HG02642 (cell line): ENCODE results near the gene AFF3.
A peak's percentile ranks its signal among the peaks of the same experiment; 100 is the strongest.

ENCODE experiments used
- ATAC-seq: cut with Tn5 transposase; IDR thresholded peaks from one replicate; pipeline ENCODE4 v1.9.1; 2021; ENCODE audit warnings: mild to moderate bottlenecking; ENCODE audit not compliant: unreplicated experiment, poor library complexity

The AFF3 gene, protein sequence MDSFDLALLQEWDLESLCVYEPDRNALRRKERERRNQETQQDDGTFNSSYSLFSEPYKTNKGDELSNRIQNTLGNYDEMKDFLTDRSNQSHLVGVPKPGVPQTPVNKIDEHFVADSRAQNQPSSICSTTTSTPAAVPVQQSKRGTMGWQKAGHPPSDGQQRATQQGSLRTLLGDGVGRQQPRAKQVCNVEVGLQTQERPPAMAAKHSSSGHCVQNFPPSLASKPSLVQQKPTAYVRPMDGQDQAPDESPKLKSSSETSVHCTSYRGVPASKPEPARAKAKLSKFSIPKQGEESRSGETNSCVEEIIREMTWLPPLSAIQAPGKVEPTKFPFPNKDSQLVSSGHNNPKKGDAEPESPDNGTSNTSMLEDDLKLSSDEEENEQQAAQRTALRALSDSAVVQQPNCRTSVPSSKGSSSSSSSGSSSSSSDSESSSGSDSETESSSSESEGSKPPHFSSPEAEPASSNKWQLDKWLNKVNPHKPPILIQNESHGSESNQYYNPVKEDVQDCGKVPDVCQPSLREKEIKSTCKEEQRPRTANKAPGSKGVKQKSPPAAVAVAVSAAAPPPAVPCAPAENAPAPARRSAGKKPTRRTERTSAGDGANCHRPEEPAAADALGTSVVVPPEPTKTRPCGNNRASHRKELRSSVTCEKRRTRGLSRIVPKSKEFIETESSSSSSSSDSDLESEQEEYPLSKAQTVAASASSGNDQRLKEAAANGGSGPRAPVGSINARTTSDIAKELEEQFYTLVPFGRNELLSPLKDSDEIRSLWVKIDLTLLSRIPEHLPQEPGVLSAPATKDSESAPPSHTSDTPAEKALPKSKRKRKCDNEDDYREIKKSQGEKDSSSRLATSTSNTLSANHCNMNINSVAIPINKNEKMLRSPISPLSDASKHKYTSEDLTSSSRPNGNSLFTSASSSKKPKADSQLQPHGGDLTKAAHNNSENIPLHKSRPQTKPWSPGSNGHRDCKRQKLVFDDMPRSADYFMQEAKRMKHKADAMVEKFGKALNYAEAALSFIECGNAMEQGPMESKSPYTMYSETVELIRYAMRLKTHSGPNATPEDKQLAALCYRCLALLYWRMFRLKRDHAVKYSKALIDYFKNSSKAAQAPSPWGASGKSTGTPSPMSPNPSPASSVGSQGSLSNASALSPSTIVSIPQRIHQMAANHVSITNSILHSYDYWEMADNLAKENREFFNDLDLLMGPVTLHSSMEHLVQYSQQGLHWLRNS (N-terminal part only)

DNA sequence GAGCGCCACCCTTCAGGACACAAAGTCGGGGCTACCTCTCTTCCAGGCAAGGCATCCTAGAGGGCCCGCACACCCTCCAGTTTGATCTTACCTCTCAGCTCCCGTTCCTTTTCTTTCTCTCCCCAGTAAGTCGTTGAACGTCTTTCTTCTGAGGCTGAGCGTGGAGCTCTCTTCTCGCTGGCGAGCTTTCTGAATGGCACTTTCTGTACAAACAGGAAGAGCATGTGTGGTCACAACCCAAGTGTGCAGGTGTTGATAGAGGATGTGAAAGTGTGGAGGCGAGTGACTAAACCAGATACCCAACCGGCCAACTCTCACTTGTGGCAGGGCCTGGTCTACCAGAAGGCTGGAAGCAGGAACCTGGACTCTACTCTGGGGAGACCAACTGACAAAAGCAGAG, at the start of gene AFF3:
AFF3 (minus strand) TSS at position 198 of the 400 bp plus-strand sequence. CDS start 38,136 bp downstream, outside the sequence.
- peak; percentile 99 for ATAC-seq

DNA sequence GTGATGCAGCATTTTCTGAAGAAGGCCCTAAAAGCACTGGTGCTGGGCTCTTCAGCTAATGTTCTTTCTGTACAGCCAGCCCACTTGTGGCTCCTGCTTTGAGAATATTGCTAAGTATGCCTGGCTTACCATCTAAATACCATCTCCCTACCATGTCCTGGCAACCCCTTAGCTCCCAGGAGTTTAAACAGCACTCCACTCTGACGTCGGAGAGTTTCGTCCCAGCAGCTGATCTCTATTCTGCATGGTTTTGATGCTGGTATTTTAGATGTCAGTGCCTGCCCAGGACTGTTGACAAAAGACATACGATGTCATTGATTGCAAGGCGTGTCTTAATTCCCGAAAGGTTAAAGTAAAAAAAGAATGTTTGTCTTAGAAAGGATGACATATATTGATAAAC, 47.0 kb upstream of the AFF3 start:
- ATAC-seq: no peak

DNA sequence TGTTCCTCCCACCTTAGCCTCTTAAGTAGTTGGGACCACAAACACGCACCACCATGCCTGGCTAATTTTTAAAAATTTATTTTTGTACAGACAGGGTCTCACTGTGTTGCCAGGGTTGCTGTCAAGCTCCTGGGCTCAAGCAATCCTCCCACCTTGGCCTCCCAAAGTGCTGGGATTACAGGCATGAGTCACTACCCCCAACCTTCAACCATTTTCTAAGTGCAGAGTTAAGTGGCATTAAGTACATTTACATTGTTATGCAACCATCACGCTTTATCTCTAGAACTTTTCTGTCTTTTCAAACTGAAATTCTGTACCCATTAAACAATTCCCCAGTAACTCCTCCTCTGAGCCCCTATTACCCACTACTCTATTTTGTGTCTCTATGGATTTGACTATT, 45.9 kb upstream of the AFF3 start:
- ATAC-seq: no peak

DNA sequence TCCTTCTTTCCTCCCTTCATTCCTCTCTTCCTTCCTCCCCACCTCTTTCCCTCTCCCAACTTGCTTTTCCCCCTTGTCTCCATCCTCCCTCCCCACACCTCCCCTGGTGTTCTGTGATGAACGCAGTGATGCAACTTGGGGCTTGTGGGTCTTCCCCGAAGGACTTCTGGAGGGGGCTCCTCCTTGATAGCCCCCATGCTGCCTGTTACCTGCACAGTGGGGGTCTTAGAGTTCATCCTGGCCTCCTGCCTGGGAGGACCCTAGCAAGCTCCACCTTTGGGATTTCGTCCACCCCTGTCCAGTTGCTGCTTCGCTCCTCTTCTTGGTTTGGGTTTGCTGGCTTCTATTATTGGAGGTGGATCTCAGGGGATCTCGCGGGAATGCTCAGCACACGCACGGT, 43.7 kb upstream of the AFF3 start:
- no peak for ATAC-seq

DNA sequence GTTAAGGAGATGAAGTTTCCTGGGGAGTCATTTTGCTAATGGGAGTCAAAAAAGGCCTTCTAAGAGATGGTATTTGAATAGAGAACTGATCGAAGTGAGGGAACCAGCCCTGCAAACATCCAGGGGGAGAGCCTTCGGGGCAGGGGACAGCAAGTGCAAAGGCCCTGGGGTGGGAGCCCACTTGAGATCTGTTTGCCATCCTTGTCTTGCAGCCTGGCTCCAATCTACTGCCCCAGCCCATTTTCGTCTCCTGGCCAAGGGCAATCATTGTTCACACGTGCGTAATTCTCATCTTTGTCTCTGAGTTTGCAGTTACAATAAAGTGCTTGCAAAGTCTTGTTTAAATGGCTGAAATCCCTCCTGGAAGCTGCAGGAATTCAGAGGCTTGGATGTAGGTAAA, 43.1 kb upstream of the AFF3 start:
- no peak for ATAC-seq

DNA sequence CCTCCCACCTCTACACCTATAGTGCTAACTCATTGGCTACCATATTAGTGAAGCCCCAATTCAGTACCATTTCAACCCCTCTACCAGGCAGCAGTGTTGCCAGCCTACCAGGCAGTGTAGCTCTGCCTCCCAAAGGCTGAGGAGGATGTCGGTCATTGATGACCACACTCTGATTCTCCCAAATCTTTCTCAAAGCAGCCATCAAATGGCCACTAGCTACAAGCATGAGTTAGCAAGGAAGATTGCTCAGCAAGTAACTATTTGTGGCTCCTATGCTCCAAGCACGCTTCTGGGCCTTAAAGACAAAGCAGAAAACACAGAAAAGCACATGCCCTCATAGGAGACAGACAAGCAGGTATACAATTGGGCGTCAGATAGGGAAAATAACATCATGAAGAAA, 42.7 kb upstream of the AFF3 start:
- no peak for ATAC-seq

DNA sequence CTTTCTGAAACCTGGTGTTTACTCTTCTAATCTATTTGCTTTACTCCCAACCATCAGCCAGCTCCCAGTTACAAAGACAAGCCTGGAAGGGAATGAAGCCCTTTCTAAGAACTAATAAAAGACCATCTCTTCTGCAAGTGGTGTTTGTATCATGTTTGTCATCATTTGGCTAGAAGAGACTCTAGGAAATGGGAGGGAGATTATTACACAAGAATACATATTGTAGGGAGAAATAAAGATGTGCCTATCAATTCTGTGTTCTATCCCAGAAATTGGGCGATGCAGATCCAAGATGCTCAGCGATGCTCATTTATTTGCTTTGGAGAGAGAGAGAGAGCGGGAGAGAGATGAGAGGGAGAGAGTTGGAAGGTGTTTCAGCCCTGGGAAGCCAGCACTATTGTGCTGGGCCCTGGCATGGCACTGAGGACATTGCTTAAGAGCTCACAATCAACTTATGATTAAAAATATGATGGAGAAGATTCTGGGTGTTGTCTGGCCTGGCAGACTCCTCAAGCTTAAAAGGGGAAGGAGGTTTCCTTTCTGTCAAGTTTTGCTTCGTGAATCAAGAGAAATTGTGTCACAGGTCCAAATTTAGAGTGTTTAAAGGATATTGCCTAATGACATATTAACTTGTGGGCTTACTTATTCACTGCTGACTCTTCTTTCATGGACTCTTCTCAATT, 41.8 kb upstream of the AFF3 start:
- no peak for ATAC-seq

DNA sequence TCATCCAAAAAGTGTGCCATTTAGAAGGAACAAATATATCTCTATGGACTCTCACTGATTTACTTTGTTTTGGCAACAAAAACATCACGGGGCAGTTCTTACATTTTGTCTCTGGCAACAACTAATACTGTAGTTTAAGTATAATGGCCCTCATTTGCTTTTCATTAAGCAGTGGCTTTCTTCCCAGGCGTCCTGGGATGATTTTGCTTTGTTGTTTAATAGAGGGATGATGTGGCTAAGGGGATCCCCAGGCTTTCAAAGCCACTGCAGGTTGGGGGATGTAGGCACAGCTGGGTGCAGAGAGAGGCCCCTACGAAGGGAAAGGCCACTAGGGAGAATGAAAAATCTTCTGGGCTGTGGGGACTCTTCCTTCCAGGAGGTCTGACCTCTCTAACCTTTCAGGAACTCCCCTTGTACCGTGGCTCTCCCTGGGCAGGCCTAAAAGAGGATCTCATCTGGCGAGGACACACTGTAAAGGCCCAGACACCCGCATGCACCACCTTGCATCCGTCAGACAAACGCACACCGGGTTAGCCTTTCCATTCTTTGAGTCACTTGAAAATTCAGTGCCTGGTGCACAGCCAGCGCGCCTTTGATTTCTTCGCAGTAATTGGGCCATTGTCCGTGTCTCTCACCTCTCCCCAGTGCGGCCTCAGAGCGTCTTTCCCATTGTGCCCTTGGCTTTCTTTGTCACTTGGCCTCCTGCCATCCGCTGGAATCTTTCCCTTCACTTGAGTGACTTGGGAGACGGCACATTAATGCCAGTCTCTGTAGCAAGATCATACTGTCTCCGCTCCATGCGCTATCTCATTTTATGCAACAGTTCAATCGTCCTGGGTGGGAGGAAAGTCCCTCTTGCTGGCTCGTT, 40.3 kb upstream of the AFF3 start:
- ATAC-seq: no peak

DNA sequence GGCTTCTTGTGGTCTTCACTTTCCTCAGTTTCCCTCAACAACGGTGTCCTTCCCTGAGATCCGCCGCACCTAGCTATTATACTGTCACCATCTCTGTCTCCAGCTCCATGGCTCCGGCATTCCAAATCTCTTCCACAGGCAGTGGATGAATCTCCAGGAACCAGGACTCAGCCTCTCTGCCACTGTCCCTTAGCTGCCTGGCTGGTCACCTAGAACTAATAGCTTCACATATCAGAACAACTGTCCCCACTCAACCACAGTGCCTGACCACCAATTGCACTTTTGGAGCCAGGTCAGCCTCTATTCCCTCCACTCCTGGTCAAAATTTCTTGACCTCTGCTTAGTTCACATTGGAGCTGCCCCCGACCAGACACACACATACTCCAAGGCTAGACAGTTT, 38.1 kb upstream of the AFF3 start:
- ATAC-seq: no peak

DNA sequence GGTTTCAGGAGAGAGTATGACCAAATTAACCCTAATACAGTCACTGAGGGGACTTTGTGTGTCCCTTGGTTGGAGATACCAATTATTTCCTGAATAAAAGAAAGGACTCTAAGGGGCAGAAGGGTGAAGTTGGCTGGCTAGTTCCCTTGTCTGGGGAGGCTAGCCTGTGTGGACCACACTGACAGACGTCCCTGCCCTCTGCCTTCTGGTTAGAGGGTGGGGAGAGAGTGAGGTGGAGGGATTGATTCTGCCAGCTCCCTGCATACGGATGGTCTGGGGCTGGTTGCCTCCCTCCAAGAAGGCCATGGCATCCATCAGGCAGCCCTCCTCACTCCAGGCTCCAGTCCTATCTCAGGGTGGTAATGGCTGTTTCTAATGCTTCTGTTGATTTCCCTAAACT, 37.4 kb upstream of the AFF3 start:
- ATAC-seq: no peak

DNA sequence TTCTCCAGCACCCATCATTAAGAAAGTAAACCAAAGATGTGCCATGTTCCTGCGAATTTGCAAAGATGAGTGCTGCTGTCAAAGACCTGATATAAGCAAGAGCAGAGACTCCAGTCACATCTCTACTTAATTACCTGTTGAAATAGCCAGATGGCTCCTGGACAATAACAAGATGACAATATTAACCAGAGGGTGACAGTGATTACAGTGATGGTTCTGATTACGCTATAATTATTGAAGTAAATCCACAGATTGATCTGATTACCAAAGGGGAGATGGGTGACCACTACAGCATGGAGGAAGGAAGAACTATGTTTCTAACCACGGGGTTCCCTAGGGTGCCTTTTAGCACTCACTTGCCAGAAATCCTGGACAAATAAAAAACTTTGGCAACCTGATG, 36.5 kb upstream of the AFF3 start:
- no peak for ATAC-seq

DNA sequence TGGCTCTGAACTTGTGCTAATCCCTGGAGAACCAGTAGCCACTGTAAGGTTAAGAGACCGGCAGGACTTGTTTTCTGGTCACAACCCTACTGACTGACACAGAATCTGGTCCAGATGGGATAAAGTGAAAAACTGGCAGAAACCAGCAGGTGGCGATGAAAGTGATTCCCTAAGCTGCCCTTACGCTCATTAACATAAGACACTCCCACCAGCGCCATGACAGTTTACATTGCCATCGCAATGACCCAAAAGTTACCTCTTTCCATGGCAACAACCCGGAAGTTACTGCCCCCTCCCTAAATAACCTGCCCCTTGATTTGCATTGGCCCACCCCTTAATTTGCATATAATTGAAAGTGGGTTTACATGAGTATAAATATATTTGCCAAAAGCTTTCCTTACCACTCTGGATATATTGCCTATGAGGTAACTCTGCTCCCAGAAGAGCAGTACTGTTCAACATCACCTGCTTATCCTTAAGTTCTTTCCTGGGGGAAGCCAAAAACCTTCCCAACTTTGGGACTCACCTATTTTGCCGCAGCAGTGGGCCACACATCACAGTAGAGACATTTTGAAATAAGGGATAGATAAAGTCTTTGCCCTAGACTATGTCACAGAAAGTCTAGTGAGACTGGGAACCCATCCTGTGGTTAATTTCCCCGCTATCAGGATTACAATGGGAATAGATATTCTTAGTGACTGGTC, 35.8 kb upstream of the AFF3 start:
- ATAC-seq: no peak

DNA sequence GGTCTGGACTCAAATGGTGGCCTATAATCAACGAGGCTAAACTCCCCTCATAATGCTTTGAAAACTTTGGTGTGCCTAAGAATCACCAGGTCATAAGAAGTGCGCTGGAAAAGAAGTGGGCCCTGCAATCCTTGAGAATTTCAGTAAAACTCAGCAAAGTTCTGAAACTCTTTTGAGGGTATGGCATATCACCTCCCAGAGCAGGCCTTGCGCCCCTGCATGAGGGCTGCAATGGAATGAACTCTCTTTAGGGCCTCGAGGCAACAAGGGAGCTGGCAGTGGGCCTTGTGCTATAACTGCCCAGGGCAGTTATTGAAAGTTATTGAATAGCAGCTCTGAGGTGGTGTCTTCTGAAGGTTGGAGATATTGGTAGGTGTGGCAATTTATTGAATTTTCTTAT, 34.5 kb upstream of the AFF3 start:
- ATAC-seq: no peak

DNA sequence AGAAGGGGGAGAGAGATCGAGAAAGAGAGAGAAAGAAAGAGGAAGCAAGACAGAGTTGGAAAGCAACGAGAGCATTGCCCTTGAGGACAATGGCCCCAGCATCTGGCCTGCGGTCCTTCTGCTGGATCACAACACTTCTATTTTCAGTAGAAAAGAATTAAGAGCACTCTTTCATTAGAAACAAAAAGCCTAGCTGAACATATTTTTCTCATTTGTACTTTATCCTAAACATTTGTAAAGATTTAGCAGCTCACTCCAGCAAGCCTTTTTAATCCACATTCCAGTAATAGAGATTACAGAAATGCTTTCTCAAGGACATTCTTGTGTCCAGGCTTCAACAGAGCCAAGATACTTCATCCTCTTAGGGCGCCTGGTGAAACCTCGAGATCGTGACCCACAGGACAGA, 31.6 kb upstream of the AFF3 start:
- no peak for ATAC-seq

DNA sequence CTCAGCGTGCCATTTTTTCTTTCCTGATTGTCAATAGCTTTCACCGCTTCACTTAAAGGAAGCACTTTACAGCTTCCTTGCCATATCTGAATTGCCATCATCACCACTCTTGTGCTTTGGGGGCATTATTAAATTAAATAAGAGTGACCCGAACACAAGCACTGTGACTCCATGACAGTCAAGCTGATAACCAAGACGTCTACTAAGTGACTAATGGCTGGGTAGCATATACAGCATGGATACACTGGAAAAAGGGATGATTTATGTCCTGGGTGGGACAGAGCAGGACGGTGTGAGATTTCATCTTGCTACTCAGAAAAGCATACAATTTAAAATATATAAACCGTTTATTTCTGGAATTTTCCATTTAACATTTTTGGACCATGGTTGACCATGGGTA, 24.3 kb upstream of the AFF3 start:
- no peak for ATAC-seq

DNA sequence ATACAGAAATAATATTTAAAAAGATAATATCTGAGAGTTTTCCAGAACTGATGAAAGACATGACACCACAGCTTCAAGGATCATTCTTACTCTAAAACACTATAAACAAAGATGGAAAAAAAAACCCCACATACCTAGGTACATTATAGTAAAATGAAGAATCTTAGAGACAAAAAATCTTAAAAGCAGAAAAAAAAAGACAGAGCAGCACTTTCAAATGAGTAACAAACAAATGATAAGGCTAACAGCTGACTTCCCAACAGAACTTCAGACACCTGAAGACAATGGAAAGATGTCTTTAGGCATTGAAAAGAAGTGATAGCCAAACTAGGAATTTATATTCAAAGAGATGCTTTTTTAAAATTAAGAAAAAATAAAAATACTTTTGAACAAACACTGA, 21.2 kb upstream of the AFF3 start:
- no peak for ATAC-seq

DNA sequence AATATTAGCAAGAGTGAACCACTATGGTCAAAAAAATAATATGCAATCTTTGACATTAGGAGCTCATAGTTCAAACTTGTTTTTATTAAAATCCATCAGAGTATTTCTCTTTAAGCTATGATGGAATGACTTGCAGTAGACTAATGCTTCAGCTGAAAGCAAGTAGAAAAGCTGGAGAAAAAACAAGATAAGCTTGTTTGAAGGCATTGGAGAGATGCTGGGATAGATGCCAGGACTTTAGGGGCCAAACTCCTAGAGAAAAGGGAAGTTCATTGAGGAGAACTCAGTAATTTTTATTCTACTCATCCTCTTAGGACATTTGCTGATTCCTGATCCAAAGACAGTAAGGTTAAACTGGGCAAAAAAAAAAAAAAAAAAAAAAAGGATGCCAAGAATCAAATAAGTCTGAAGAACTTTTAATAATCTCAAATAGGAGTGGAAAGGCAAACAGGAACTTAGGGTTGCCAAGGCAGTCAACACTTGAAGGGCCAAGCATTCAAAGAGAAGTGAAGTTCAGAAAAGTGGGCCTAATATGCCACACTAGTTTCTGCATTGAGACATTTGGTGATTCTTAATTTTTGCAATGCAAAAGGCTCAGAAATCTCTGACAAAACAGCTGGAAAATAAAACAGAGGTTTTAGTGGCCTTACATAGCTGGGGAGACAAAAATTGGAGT, 19.7 kb upstream of the AFF3 start:
- no peak for ATAC-seq

DNA sequence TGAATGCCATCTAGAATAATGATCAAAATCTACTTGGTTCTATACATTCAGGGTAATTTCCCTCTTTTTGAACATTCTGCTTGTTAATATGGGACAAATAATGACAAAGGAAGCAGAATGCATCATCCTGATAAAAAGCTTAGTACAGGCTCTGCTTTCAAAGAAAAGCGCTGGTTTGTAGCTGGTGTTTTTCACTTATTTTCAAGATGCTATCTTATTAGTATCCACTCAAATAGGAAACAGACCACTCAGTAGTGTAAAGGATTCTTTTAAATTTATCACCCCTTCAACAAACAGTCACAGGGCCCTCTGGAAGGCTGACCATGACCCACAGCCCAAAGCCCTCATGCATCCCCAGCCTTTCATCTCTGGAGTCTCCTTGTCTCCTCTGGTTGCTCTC, 18.0 kb upstream of the AFF3 start:
- ATAC-seq: no peak
